NCI-H1105 treated with DMSO at 0.1 percent for 48 hours (cell line): ENCODE measurements around the gene POU2AF2.
"Not testable (repeated sequence)": the region's sequence is repeated elsewhere in the genome, so short reads cannot be mapped to it uniquely, and the experiment has no call there.

Source experiments
- DNase-seq: peaks from one replicate; lab custom pipeline; 2025; lab: John Stamatoyannopoulos, UW

POU2AF2 gene

GRCh38 chr11:111245425-111245824, at the start of gene POU2AF2:
POU2AF2 (plus strand) TSS chr11:111245725; CDS start chr11:111245854, 129 bp downstream.
- DNase-seq: no peak

- no peak for DNase-seq
These were observed 45.5 kb upstream of the POU2AF2 start for GRCh38 chr11:111200010-111200534.

GRCh38 chr11:111204211-111204610, 41.3 kb upstream of the POU2AF2 start:
- DNase-seq: no peak

GRCh38 chr11:111205632-111206385, 39.7 kb upstream of the POU2AF2 start:
- no peak for DNase-seq

- DNase-seq: no peak
These were observed 39.1 kb upstream of the POU2AF2 start for GRCh38 chr11:111206472-111206871.

GRCh38 chr11:111207213-111207612, 38.3 kb upstream of the POU2AF2 start:
- no peak for DNase-seq

GRCh38 chr11:111209543-111210355, 35.8 kb upstream of the POU2AF2 start:
- DNase-seq: no peak

- DNase-seq: no peak
These were observed 32.3 kb upstream of the POU2AF2 start for GRCh38 chr11:111213256-111213655.

- DNase-seq: no peak
These were observed 24.8 kb upstream of the POU2AF2 start for GRCh38 chr11:111220721-111221120.

- DNase-seq: no peak
These were observed 24.3 kb upstream of the POU2AF2 start for GRCh38 chr11:111221208-111221607.

GRCh38 chr11:111221936-111222335, 23.6 kb upstream of the POU2AF2 start:
- DNase-seq: not testable (repeated sequence)

- not testable (repeated sequence) for DNase-seq
These were observed 22.6 kb upstream of the POU2AF2 start for GRCh38 chr11:111222821-111223455.

GRCh38 chr11:111225881-111226280, 19.6 kb upstream of the POU2AF2 start:
- DNase-seq: no peak

- no peak for DNase-seq
These were observed 15.9 kb upstream of the POU2AF2 start for GRCh38 chr11:111229604-111230003.

- DNase-seq: no peak
These were observed 15.4 kb upstream of the POU2AF2 start for GRCh38 chr11:111230122-111230465.

- DNase-seq: no peak
These were observed 13.7 kb upstream of the POU2AF2 start for GRCh38 chr11:111231836-111232235.

- no peak for DNase-seq
These were observed 9.1 kb upstream of the POU2AF2 start for GRCh38 chr11:111236383-111236782.

GRCh38 chr11:111237926-111238325, 7.6 kb upstream of the POU2AF2 start:
- no peak for DNase-seq

GRCh38 chr11:111246956-111247355, 1.4 kb downstream of the POU2AF2 start:
- no peak for DNase-seq

GRCh38 chr11:111250936-111251335, 5.4 kb downstream of the POU2AF2 start:
- DNase-seq: no peak

GRCh38 chr11:111253131-111253530, 7.6 kb downstream of the POU2AF2 start:
- DNase-seq: no peak

- DNase-seq: no peak
These were observed 8.1 kb downstream of the POU2AF2 start for GRCh38 chr11:111253630-111254029.

- no peak for DNase-seq
These were observed 12.5 kb downstream of the POU2AF2 start for GRCh38 chr11:111258046-111258445.
